PC-9 (cell line): ENCODE measurements around the gene IL12A.

Source experiments
- CTCF ChIP-seq: fragments of 200-600 bp; sonication (generic); conservative IDR thresholded peaks from 2 replicates; pipeline ENCODE4 v1.6.1; 2017; ENCODE audit warnings: mixed run types, antibody characterized with exemption, mild to moderate bottlenecking, moderate library complexity
- EZH2 ChIP-seq: fragments of 200-600 bp; sonication (generic); IDR thresholded peaks from 2 replicates; pipeline ENCODE4 v1.8.0; 2017; ENCODE audit warnings: antibody characterized with exemption, low read depth

DNA sequence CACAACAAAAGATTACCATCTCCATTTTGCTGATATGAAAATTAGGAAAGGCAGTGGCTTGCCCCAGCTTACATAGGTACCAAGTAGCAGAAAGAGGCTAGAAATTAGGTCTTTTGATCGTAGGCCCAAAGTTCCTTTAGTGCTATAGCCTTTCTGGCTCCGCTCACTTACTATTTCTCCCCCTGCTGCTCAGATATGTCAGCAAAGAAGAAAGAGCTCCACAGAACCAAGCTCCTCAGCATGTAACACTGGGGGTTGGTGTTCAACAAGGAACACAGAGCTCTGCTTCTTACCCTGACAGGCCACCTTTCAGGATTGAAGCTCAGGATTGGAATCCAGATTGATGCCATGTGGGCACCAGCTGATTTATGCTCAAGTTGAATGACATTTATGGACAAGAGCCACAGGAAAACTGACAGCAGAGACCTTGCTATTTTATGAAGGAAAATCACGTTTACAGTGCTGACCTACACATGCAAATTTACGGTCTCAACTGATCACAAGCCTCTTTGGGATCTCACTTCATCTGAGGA, 6.1 kb upstream of the IL12A start:
- TF ChIP-seq CTCF (no peak), EZH2 (no peak)
